MCF 10A (cell line): ENCODE results near the gene PLLP. TPM values are rescaled to one million over a fixed set of nuclear protein-coding genes. Genes with fewer than 3 reads are reported as not detected.

Experiments
- BruUV-seq: library from RNA; stranded (reverse); fragments of 400-500 nt; replicated peaks from 2 replicates; lab custom pipeline; 2021; lab: Mats Ljungman, UMichigan
- CTCF ChIA-PET: fragments of 300-600 bp; sonication (Branson Sonifier 250); formaldehyde crosslinking; extraction: SDS; loops from one replicate; lab custom pipeline; 2021; ENCODE audit warnings: antibody characterized with exemption, inconsistent platforms; lab: Yijun Ruan, JAX
- POLR2A ChIA-PET: fragments of 300-600, 350-650 bp; sonication (Branson Sonifier 250); formaldehyde crosslinking; extraction: SDS; loops from one replicate; lab custom pipeline; 2020; ENCODE audit warnings: antibody characterized with exemption, inconsistent platforms; lab: Yijun Ruan, JAX
- DNase-seq: peaks from one replicate; pipeline ENCODE4 v3.0.0-alpha.2; 2018; ENCODE audit not compliant: unreplicated experiment
- H3K27ac Mint-ChIP-seq: one replicate; pipeline ENCODE4 v1.8.0; 2022; ENCODE audit warnings: mild to moderate bottlenecking, low read depth, mixed read lengths; ENCODE audit not compliant: unreplicated experiment
- H3K27me3 Mint-ChIP-seq: one replicate; pipeline ENCODE4 v1.8.0; 2022; ENCODE audit warnings: mixed read lengths; ENCODE audit not compliant: insufficient read depth, unreplicated experiment
- H3K36me3 Mint-ChIP-seq: one replicate; pipeline ENCODE4 v1.8.0; 2022; ENCODE audit warnings: mild to moderate bottlenecking, moderate library complexity, mixed read lengths; ENCODE audit not compliant: insufficient read depth, unreplicated experiment
- H3K4me1 Mint-ChIP-seq: one replicate; pipeline ENCODE4 v1.8.0; 2022; ENCODE audit warnings: mixed read lengths; ENCODE audit not compliant: insufficient read depth, unreplicated experiment
- H3K4me3 Mint-ChIP-seq: one replicate; pipeline ENCODE4 v1.8.0; 2022; ENCODE audit warnings: mild to moderate bottlenecking, moderate library complexity, mixed read lengths; ENCODE audit not compliant: unreplicated experiment
- H3K9me3 Mint-ChIP-seq: one replicate; pipeline ENCODE4 v1.8.0; 2022; ENCODE audit warnings: mixed read lengths; ENCODE audit not compliant: unreplicated experiment
- intact Hi-C: fragments of 100-400 bp; cut with micrococcal nuclease; formaldehyde crosslinking; loops from 2 replicates; pipeline ENCODE4 v1.14.1; 2022
- total RNA-seq: library from RNA; stranded (reverse); gene quantifications from 2 replicates; pipeline ENCODE4 v1.2.3, GENCODE V29; 2022
- TF ChIP-seq, protein P1 (sequence below): fragments of 200-600 bp; IDR thresholded peaks from one replicate; pipeline ENCODE4 v1.8.0; 2022; ENCODE audit warnings: antibody characterized with exemption, mild to moderate bottlenecking; ENCODE audit not compliant: unreplicated experiment

The PLLP gene
- total RNA-seq, 1 experiment from 2014 or later: 6.1 TPM

DNA sequence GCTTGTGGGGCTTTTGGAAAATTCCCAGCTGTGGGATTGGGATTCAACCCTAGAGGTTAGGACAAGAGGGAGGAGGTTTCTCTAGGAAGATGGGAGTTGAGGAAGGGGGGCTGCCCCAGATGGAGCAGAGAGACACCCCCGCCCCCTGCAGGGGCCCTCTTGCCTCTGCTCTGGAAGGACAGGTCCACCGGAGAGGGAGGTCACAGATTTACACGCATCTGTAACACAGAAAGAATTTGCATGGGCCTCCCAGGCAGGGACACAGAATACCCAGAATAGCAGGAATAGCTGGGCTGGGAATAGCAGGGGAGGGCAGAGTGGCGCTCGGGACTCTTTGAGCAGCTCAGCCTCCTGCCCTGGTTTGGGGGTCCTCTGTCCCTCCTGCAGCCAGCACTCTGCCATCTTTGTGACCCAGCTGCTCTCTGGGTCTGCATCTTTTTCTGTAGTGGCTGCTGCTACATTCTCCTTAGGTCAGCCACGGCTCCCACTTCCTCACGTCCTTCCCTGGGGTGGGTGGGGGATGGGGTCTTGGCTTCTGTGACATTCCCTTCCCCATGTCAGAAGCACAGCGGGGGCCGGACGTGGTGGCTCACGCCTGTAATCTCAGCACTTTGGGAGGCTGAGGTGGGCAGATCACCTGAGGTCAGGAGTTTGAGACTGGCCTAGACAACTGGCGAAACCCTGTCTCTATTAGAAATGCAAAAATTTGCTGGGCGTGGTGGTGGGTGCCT, 33.9 kb upstream of the PLLP start:
- no TSS peak for BruUV-seq
- H3K27me3 Mint-ChIP-seq: no peaks in the 10 kb centered on the region
- ChIA-PET POLR2A (interaction anchor here (1.1 kb wide), 1 partner anchor 23 kb away, joined by 4 read pairs; no protein-coding TSS in a partner anchor), CTCF (interaction anchor here (0.6 to 2.6 kb wide), 3 partner anchors 15 to 98 kb away, joined by 3 to 9 read pairs (median 3); no protein-coding TSS in a partner anchor)
- H3K4me1 Mint-ChIP-seq: peaks cover 21% of the 10 kb centered on the region
- H3K27ac Mint-ChIP-seq: no peak overlapping the region
- H3K4me3 Mint-ChIP-seq: no peak overlapping the region
- DNase-seq: no peak
- intact Hi-C loops: no loop called here
- TF ChIP-seq, protein P1, sequence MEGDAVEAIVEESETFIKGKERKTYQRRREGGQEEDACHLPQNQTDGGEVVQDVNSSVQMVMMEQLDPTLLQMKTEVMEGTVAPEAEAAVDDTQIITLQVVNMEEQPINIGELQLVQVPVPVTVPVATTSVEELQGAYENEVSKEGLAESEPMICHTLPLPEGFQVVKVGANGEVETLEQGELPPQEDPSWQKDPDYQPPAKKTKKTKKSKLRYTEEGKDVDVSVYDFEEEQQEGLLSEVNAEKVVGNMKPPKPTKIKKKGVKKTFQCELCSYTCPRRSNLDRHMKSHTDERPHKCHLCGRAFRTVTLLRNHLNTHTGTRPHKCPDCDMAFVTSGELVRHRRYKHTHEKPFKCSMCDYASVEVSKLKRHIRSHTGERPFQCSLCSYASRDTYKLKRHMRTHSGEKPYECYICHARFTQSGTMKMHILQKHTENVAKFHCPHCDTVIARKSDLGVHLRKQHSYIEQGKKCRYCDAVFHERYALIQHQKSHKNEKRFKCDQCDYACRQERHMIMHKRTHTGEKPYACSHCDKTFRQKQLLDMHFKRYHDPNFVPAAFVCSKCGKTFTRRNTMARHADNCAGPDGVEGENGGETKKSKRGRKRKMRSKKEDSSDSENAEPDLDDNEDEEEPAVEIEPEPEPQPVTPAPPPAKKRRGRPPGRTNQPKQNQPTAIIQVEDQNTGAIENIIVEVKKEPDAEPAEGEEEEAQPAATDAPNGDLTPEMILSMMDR: no peak
- H3K9me3 Mint-ChIP-seq: no peaks in the 10 kb centered on the region
- H3K36me3 Mint-ChIP-seq: no peaks in the 10 kb centered on the region

GRCh38 chr16:57316390-57317017, 32.0 kb upstream of the PLLP start:
- Mint-ChIP-seq H3K4me1 (peaks cover 21% of the 10 kb centered on the region), H3K4me3 (no peak overlapping the region), H3K36me3 (no peaks in the 10 kb centered on the region), H3K27me3 (no peaks in the 10 kb centered on the region), H3K9me3 (no peaks in the 10 kb centered on the region), H3K27ac (peak overlapping the region; percentile 73)
- BruUV-seq: TSS peak; percentile 34
- TF ChIP-seq, protein P1: no peak
- ChIA-PET CTCF (interaction anchor here (1.0 to 2.6 kb wide), 3 partner anchors 100 to 103 kb away, joined by 3 to 9 read pairs (median 8); no protein-coding TSS in a partner anchor), POLR2A (interaction anchor here (0.9 to 1.2 kb wide), 2 partner anchors 25 to 101 kb away, joined by 5 to 6 read pairs; no protein-coding TSS in a partner anchor)
- peak; percentile 91 for DNase-seq
- intact Hi-C loops: no loop called here

DNA sequence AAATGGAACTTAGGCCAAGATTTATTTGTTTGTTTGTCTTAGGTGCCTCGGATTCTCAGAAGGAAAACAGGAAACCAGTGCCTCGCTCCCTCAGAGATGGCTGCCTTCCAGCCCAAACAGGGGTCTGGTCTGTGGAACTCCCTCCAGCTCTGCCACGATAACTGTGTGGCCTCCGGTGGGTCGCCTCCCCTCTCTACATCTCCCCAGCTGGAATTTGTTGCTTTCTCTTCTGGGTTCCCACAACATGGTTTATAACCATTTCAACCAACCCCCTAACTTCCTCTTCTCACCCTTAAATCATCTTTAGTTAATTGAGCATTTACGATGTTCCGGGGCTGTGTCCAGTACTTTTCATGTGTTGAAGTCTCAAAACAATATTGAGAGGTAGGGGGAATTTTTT, 30.9 kb upstream of the PLLP start:
- Mint-ChIP-seq H3K27ac (peak overlapping the region; percentile 73), H3K4me1 (peaks cover 21% of the 10 kb centered on the region), H3K4me3 (no peak overlapping the region), H3K9me3 (no peaks in the 10 kb centered on the region), H3K36me3 (no peaks in the 10 kb centered on the region), H3K27me3 (no peaks in the 10 kb centered on the region)
- intact Hi-C loops: no loop called here
- POLR2A ChIA-PET: no interaction called here
- BruUV-seq: no TSS peak
- TF ChIP-seq, protein P1: no peak
- CTCF ChIA-PET: interaction anchor here (1.9 to 2.6 kb wide), 2 partner anchors 101 to 102 kb away, joined by 8 to 9 read pairs; no protein-coding TSS in a partner anchor
- no peak for DNase-seq
